HL-60 (cell line): ENCODE results near the gene INSYN1.

Source experiments
- DNase-seq, 2 experiments: peaks; one replicate each; pipeline ENCODE4 v3.0.0-alpha.2; 2010 to 2020; ENCODE audit warnings: low read depth in 1 of 2, low spot score in 1 of 2
- H3K27ac ChIP-seq: fragments of 250-450 bp; sonication (Bioruptor Pico); replicated peaks from 2 replicates; pipeline ENCODE4 v1.5.1; 2020; ENCODE audit warnings: mild to moderate bottlenecking, moderate library complexity
- H3K27me3 ChIP-seq: fragments of 250-450 bp; sonication (Bioruptor Pico); 2 replicates; pipeline ENCODE4 v1.5.1; 2021; ENCODE audit warnings: mild to moderate bottlenecking, moderate library complexity; ENCODE audit not compliant: insufficient read depth, poor library complexity, severe bottlenecking
- H3K4me3 ChIP-seq: replicated peaks from 2 replicates; pipeline ENCODE4 v1.5.1; 2011; ENCODE audit warnings: mild to moderate bottlenecking, control low read depth, low read length; ENCODE audit not compliant: insufficient read depth
- GABPA ChIP-seq: IDR thresholded peaks from 2 replicates; pipeline ENCODE4 v1.6.1; 2012; ENCODE audit warnings: low read depth
- POLR2AphosphoS5 ChIP-seq: IDR thresholded peaks from 2 replicates; pipeline ENCODE4 v1.6.1; 2012; ENCODE audit warnings: low read depth
- REST ChIP-seq: IDR thresholded peaks from 2 replicates; pipeline ENCODE4 v1.6.1; 2012; ENCODE audit warnings: low read depth; ENCODE audit not compliant: insufficient replicate concordance
- SPI1 ChIP-seq: IDR thresholded peaks from 2 replicates; pipeline ENCODE4 v1.6.1; 2012; ENCODE audit warnings: low read depth, mild to moderate bottlenecking, borderline replicate concordance
- long read RNA-seq: library from polyadenylated mRNA; unstranded; transcript quantifications from one replicate; pipeline ENCODE4 v2.0.0, GENCODE V29; 2020
- TF ChIP-seq, protein P1 (sequence below): IDR thresholded peaks from one replicate; pipeline ENCODE4 v1.5.1; 2011; ENCODE audit warnings: low read length, control low read depth, inconsistent platforms; ENCODE audit not compliant: insufficient read depth

Gene INSYN1
- long read RNA-seq, result 0 reads

DNA sequence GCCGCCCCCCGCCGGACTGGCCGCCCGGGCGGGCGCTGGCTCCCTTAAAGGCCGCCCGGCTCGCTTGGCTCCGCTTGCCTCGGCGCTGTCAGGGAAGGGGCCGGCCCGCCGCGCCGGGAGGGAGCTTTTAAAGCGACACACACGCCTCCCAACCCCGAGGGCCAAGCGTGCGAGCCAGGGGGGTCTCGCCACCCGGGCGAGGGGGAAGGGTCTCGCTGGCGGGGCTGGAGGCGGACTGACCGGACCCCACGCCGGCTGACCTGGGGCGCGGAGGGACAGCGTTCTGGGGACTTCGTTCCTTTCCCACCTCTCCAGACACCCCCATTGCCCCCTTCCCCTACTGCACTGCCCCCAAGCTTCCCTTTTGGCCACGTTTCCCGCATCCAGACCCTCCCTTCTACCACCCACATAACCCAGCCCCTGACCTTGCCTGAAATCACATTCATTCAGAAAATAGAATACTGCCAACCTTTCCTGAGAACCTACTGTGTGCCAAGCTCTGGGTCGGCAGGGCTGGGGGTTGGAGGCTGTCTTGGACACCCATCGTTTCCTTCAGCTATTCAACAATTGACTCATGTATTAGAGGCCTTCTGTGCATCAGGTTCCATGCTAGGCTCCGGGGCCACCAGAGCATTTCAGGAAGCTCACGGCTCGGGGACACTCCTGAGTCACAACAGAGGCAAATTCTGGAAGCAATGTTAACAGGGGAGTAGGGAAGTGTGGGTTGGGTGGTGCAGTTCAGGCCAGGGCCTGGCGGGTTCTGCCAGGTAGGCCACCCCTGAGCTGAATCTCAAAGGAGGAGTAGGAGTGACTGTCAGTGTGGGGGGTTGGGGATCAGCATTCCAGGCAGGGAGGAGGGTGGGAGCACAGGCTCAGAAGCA, at the start of gene INSYN1:
Gene INSYN1 (minus strand): TSS at position 102 of the 881 bp plus-strand sequence. CDS start 2,221 bp downstream, outside the sequence.
- Histone ChIP-seq H3K27me3 (peaks cover 30% of the 10 kb centered on the region), H3K4me3 (no peak within 1 kb of the TSS), H3K27ac (no peak within 1 kb of the TSS)
- DNase-seq, result no peak
- TF ChIP-seq POLR2AphosphoS5 (no peak), GABPA (no peak), SPI1 (no peak), REST (no peak)
- TF ChIP-seq, protein P1, sequence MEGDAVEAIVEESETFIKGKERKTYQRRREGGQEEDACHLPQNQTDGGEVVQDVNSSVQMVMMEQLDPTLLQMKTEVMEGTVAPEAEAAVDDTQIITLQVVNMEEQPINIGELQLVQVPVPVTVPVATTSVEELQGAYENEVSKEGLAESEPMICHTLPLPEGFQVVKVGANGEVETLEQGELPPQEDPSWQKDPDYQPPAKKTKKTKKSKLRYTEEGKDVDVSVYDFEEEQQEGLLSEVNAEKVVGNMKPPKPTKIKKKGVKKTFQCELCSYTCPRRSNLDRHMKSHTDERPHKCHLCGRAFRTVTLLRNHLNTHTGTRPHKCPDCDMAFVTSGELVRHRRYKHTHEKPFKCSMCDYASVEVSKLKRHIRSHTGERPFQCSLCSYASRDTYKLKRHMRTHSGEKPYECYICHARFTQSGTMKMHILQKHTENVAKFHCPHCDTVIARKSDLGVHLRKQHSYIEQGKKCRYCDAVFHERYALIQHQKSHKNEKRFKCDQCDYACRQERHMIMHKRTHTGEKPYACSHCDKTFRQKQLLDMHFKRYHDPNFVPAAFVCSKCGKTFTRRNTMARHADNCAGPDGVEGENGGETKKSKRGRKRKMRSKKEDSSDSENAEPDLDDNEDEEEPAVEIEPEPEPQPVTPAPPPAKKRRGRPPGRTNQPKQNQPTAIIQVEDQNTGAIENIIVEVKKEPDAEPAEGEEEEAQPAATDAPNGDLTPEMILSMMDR, result no peak

GRCh38 chr15:73802431-73803041, 49.4 kb upstream of the INSYN1 start:
- DNase-seq, result no peak
- Histone ChIP-seq H3K4me3 (no peak overlapping the region), H3K27ac (no peak overlapping the region), H3K27me3 (no peaks in the 10 kb centered on the region)
- TF ChIP-seq GABPA (no peak), REST (no peak), POLR2AphosphoS5 (no peak), SPI1 (no peak)
- TF ChIP-seq, protein P1, result no peak

- H3K27me3 ChIP-seq, result no peaks in the 10 kb centered on the region
- H3K27ac ChIP-seq, result no peak overlapping the region
- TF ChIP-seq GABPA, result no peak
- no peak for TF ChIP-seq REST
- TF ChIP-seq SPI1, result no peak
- TF ChIP-seq, protein P1, result no peak
- no peak for TF ChIP-seq POLR2AphosphoS5
- H3K4me3 ChIP-seq, result no peak overlapping the region
- DNase-seq, result no peak
Observed at GRCh38 chr15:73800662-73801345, 47.7 kb upstream of the INSYN1 start.
